GM21390 (cell line): ENCODE data around the gene INCA1.
A peak's percentile ranks its signal among the peaks of the same experiment; 100 is the strongest.
"Not testable (repeated sequence)": the region's sequence is repeated elsewhere in the genome, so short reads cannot be mapped to it uniquely, and the experiment has no call there.

Experiments used
- ATAC-seq: cut with Tn5 transposase; IDR thresholded peaks from one replicate; pipeline ENCODE4 v1.9.1; 2021; ENCODE audit not compliant: unreplicated experiment

The INCA1 gene

GRCh38 chr17:4997302-4998026 is at the start of gene INCA1, which contains the start of gene KIF1C:
INCA1 (minus strand) TSS chr17:4997522; CDS start chr17:4994437, 3,085 bp downstream.
KIF1C (plus strand) TSS chr17:4997950; CDS start chr17:5000247, 2,297 bp downstream.
- ATAC-seq, result peak; percentile 82

- ATAC-seq, result no peak
Measured at GRCh38 chr17:5045496-5045895, 48.2 kb upstream of the INCA1 start.

DNA sequence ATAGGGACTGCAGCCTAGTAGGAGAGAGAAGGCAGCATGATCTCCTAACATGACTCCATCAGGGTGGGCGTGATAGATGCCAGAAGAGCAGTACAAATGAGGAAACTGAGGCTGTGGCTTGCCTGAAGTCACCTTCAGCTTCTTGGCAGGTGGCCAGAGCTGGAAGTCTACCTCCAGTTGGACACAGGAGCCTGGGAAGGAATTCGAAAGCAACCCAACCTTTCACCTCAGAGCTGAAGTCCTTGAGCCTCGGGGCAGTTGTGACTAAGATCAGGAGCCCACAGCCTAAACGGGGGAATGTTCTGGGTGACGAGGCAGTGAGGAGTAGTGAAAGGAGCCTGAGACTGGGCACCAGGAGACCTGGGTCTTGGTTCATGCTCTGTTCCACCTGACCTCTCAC is 47.3 kb upstream of the INCA1 start:
- no peak for ATAC-seq

DNA sequence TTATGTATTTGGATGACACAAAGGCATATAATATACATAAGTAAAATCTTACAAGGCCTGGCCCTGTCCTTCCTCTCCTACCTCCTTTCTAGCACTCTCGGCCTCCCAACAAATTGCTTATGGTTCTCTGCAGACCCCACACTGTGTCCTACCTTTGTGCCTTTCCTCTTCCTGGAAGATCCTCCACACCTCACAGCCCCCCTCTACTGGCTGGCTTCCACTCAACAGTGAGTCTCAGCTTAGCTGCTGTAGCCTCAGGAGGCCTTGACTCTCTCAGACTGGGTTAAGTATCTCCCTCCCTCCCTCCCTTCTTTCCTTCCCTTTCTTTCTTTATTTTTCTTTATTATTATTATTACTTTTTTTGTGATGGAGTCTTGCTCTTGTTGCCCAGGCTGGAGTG is 46.2 kb upstream of the INCA1 start:
- no peak for ATAC-seq

GRCh38 chr17:5042157-5043022 is 45.1 kb upstream of the INCA1 start:
- ATAC-seq, result no peak

DNA sequence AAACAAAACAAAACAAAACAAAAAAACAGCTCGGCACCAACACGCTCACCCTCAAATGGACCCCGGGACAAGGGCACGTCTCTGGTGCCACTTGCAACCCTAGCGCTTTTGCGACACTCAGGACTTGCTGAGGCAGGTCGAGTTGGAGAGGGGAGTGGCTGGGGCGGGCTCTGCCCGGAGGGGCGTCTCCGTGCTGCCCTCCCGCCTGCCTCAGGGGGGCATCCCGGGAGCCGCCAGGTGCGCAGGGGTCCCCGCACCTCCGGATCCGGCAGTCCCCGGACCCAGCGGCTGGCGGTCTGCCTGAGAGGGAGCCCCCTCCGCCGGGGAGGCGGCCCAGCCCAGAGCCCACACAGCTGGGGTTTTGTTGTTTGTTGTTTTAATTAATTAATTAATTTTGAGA is 38.0 kb upstream of the INCA1 start, which contains the start of gene SLC52A1:
SLC52A1 (minus strand) TSS at position 112 of the 400 bp plus-strand sequence. CDS start 820 bp downstream, outside the sequence.
- ATAC-seq, result no peak

GRCh38 chr17:5034651-5035050 is 37.3 kb upstream of the INCA1 start:
- ATAC-seq, result no peak

GRCh38 chr17:5034063-5034462 is 36.7 kb upstream of the INCA1 start:
- ATAC-seq, result no peak

- ATAC-seq, result no peak
Measured at GRCh38 chr17:5033352-5034015, 36.2 kb upstream of the INCA1 start.

GRCh38 chr17:5032865-5033264 is 35.5 kb upstream of the INCA1 start:
- no peak for ATAC-seq

DNA sequence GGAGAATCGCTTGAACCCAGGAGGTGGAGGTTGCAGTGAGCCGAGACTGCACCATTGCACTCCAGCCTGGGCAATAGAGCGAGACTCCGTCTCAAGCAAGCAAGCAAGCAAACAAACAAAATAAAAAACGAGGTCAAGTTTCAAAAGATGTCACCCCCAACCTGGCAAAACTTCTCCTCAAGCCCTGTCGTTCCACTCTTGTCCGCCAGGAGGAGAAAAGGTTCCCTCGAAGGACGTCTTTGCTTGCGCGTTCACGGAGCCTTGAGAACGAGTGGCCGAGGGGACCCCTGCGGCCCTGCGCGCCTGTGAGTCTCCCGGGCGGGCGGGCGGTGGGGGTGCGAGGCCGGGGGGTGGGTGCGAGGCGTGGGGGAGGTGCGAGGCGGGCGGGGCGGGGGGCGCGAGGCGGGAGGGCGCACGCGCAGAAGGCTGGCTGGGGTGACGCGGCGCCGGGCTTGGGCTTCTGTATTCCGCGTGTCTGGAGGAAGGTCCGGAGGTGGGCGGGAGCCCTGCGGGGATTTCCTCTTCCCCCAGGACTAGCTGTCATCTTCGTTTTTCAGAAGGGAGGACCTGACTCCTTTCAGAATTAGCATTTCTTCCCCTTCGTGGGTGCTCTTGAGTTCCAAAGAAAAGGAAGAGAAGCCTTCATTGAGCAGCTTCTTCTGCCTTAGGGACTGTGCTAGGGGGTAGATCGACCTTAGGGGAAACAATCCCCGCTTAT is 34.2 kb upstream of the INCA1 start:
- ATAC-seq, result peak; percentile 49

- ATAC-seq, result not testable (repeated sequence)
Measured at GRCh38 chr17:5030168-5030567, 32.8 kb upstream of the INCA1 start.

DNA sequence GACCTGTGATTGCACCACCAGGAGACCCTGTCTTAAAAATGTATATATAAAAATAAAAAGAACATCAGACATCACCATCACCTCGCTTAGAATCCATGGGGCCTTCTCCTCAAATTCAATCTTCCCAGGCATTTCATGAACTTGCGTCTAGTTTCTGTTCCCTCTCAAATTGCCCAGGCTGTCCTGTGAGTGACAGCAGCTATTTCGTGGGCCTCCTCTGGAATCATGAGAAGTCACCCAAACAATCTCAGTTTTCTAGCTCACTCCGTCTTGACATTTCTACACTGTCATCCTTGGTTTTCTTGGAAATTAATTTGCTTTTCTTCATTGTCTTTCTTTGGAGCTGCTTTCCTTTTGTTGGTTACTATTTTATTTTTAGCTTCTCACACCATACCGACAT is 30.6 kb upstream of the INCA1 start:
- no peak for ATAC-seq

GRCh38 chr17:5027299-5027698 is 30.0 kb upstream of the INCA1 start:
- ATAC-seq, result no peak

- ATAC-seq, result no peak
Measured at GRCh38 chr17:5024604-5025003, 27.3 kb upstream of the INCA1 start.

GRCh38 chr17:5023588-5024147 is 26.3 kb upstream of the INCA1 start:
- no peak for ATAC-seq

- ATAC-seq, result no peak
Measured at GRCh38 chr17:5022171-5022711, 24.9 kb upstream of the INCA1 start.

DNA sequence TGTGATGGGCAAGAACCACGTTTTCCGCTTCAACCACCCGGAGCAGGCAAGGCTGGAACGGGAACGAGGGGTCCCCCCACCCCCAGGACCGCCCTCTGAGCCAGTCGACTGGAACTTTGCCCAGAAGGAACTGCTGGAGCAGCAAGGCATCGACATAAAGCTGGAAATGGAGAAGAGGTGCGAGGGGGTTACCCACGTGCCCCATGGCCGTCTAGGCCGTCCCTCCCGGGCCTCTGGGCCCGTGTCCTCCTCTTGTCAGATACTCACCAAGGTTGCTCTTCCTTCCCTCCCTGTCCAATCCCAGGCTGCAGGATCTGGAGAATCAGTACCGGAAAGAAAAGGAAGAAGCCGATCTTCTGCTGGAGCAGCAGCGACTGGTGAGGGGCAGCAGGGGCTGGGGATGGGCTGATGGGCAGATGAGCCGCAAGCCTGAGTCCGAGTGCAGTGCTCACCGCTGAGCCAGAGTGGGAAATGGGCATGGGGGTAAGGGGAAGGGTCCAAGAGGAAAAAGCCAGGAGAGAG is 23.2 kb upstream of the INCA1 start:
- ATAC-seq, result no peak

- ATAC-seq, result no peak
Measured at GRCh38 chr17:5019475-5019956, 22.2 kb upstream of the INCA1 start.

GRCh38 chr17:5014357-5014756 is 17.0 kb upstream of the INCA1 start:
- ATAC-seq, result no peak
